Measurements from ENCODE around the gene DPP8. TPM values are rescaled to one million over a fixed set of nuclear protein-coding genes. Genes with fewer than 3 reads are reported as not detected.
A peak's percentile ranks its signal among the peaks of the same experiment; 100 is the strongest.

DPP8 gene
- total and polyA plus RNA-seq, 4 donors = 5.5 to 22.7 (median 17.5) TPM

DNA sequence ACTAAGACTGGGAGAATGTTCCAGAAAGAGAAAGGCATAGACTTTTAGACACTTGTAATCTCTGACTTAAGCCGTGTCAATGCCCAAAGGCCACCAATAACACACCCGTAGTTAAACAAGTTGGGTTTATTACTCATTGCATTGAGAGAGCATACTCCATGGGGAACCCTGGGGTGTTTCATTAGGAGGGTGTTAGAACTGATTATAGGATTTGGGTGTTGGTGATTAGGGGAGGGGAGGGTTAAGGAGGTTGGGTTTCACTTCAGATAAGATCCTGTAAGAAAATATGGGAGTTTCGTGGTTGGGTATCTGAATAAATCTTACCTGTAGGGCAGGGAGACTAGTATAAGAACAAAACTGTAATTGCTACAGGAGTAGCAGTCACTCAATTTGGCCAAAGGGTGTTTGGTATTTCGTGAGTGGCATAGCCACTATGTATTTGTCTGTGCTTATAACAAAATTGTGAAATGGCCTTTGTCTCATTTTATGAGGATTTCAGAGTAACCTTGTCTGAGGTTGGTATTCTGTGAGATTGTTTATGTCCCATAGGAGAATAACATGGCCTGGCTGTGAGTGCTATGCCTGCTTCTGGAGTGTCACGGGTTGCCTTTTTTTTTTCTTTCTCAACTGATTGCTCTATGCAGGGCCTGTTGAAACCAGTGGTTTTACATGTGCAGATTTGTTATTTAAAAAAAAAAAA lies 15.7 kb upstream of the DPP8 start:
- no peak for DNase-seq (ENCODE audit: low spot score)
- peak overlapping the region; percentile 41 to 45 for H3K27ac ChIP-seq (ENCODE audit: low read depth in 1 of 2, low read length in 2 of 2)
- TF ChIP-seq TAF1 (conservative IDR thresholded peaks at IDR 0.05) (no peak), FOXA2 (IDR thresholded peaks at IDR 0.05) (no peak), RXRA (IDR thresholded peaks at IDR 0.05) (no peak), FOXA1 (IDR thresholded peaks at IDR 0.05) (no peak), JUND (IDR thresholded peaks at IDR 0.05) (no peak), EGR1 (IDR thresholded peaks at IDR 0.05; ENCODE audit: low read depth in 2 of 2) (no peak), HNF4G (IDR thresholded peaks at IDR 0.05) (no peak), YY1 (IDR thresholded peaks at IDR 0.05) (no peak)
- TF ChIP-seq, protein P1, sequence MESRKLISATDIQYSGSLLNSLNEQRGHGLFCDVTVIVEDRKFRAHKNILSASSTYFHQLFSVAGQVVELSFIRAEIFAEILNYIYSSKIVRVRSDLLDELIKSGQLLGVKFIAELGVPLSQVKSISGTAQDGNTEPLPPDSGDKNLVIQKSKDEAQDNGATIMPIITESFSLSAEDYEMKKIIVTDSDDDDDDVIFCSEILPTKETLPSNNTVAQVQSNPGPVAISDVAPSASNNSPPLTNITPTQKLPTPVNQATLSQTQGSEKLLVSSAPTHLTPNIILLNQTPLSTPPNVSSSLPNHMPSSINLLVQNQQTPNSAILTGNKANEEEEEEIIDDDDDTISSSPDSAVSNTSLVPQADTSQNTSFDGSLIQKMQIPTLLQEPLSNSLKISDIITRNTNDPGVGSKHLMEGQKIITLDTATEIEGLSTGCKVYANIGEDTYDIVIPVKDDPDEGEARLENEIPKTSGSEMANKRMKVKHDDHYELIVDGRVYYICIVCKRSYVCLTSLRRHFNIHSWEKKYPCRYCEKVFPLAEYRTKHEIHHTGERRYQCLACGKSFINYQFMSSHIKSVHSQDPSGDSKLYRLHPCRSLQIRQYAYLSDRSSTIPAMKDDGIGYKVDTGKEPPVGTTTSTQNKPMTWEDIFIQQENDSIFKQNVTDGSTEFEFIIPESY (IDR thresholded peaks at IDR 0.05) = no peak
- TF ChIP-seq, protein P2, sequence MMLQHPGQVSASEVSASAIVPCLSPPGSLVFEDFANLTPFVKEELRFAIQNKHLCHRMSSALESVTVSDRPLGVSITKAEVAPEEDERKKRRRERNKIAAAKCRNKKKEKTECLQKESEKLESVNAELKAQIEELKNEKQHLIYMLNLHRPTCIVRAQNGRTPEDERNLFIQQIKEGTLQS (IDR thresholded peaks at IDR 0.05) = no peak
- TF ChIP-seq, protein P3, sequence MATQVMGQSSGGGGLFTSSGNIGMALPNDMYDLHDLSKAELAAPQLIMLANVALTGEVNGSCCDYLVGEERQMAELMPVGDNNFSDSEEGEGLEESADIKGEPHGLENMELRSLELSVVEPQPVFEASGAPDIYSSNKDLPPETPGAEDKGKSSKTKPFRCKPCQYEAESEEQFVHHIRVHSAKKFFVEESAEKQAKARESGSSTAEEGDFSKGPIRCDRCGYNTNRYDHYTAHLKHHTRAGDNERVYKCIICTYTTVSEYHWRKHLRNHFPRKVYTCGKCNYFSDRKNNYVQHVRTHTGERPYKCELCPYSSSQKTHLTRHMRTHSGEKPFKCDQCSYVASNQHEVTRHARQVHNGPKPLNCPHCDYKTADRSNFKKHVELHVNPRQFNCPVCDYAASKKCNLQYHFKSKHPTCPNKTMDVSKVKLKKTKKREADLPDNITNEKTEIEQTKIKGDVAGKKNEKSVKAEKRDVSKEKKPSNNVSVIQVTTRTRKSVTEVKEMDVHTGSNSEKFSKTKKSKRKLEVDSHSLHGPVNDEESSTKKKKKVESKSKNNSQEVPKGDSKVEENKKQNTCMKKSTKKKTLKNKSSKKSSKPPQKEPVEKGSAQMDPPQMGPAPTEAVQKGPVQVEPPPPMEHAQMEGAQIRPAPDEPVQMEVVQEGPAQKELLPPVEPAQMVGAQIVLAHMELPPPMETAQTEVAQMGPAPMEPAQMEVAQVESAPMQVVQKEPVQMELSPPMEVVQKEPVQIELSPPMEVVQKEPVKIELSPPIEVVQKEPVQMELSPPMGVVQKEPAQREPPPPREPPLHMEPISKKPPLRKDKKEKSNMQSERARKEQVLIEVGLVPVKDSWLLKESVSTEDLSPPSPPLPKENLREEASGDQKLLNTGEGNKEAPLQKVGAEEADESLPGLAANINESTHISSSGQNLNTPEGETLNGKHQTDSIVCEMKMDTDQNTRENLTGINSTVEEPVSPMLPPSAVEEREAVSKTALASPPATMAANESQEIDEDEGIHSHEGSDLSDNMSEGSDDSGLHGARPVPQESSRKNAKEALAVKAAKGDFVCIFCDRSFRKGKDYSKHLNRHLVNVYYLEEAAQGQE (IDR thresholded peaks at IDR 0.05) = no peak
- TF ChIP-seq, protein P4, sequence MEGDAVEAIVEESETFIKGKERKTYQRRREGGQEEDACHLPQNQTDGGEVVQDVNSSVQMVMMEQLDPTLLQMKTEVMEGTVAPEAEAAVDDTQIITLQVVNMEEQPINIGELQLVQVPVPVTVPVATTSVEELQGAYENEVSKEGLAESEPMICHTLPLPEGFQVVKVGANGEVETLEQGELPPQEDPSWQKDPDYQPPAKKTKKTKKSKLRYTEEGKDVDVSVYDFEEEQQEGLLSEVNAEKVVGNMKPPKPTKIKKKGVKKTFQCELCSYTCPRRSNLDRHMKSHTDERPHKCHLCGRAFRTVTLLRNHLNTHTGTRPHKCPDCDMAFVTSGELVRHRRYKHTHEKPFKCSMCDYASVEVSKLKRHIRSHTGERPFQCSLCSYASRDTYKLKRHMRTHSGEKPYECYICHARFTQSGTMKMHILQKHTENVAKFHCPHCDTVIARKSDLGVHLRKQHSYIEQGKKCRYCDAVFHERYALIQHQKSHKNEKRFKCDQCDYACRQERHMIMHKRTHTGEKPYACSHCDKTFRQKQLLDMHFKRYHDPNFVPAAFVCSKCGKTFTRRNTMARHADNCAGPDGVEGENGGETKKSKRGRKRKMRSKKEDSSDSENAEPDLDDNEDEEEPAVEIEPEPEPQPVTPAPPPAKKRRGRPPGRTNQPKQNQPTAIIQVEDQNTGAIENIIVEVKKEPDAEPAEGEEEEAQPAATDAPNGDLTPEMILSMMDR (IDR thresholded peaks at IDR 0.05; ENCODE audit: low read depth, low read length, missing input control) = no peak
- no peaks in the 10 kb centered on the region for H3K9me3 ChIP-seq (ENCODE audit: control insufficient read depth in 4 of 4, low read length in 3 of 4)
- no peak overlapping the region for H3K4me3 ChIP-seq (ENCODE audit: low read depth in 1 of 3, low read length in 3 of 3)
- 80% methylated on average over 5 of the region's 5 CpGs for WGBS
- no peak overlapping the region for H3K9ac ChIP-seq (ENCODE audit: low read depth in 1 of 2, low read length in 2 of 2)
- H3K27me3 ChIP-seq (ENCODE audit: control insufficient read depth in 4 of 4, insufficient read depth in 4 of 4, low read length in 3 of 4) = no peaks in the 10 kb centered on the region
- no peaks in the 10 kb centered on the region for H3K36me3 ChIP-seq (ENCODE audit: control insufficient read depth in 4 of 4, insufficient read depth in 3 of 4, low read depth in 1 of 4, low read length in 3 of 4)
- H3K4me1 ChIP-seq (ENCODE audit: control insufficient read depth in 4 of 4, insufficient read depth in 4 of 4, low read length in 3 of 4) = peaks cover 10 to 29% (median 14%) of the 10 kb centered on the region in 4 donors

DNA sequence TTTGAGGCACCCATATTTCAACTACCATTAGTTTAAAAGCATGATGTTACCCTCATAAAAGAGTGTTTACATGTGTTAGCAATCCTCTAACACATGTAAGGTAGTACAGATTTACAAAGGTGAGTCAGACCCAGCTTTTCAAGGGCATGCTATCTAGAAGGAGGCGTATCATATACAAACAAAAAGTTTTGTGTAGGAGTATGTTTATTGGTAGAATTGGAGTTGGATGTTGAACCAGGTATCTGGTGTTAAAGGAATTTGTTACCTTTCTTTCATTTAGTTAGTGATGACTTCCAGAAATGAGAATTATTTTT lies 15.2 kb upstream of the DPP8 start:
- Histone ChIP-seq H3K9me3 (ENCODE audit: control insufficient read depth in 4 of 4, low read length in 3 of 4) (no peaks in the 10 kb centered on the region), H3K4me1 (ENCODE audit: control insufficient read depth in 4 of 4, insufficient read depth in 4 of 4, low read length in 3 of 4) (peaks cover 10 to 29% (median 14%) of the 10 kb centered on the region in 4 donors), H3K4me3 (ENCODE audit: low read depth in 1 of 3, low read length in 3 of 3) (no peak overlapping the region), H3K27ac (ENCODE audit: low read depth in 1 of 2, low read length in 2 of 2) (peak overlapping the region in 1 of 2 donors; percentile 41), H3K27me3 (ENCODE audit: control insufficient read depth in 4 of 4, insufficient read depth in 4 of 4, low read length in 3 of 4) (no peaks in the 10 kb centered on the region), H3K9ac (ENCODE audit: low read depth in 1 of 2, low read length in 2 of 2) (no peak overlapping the region), H3K36me3 (ENCODE audit: control insufficient read depth in 4 of 4, insufficient read depth in 3 of 4, low read depth in 1 of 4, low read length in 3 of 4) (no peaks in the 10 kb centered on the region)
- WGBS = 42% methylated on average over 1 of the region's 1 CpG
- peak in 1 of 2 donors; percentile 9 for TF ChIP-seq JUND (IDR thresholded peaks at IDR 0.05)
- no peak for TF ChIP-seq TAF1 (conservative IDR thresholded peaks at IDR 0.05)
- DNase-seq (ENCODE audit: low spot score) = no peak

All from liver (tissue), 9 donors.